ENCODE measurements around the gene SHC4. TPM values are rescaled to one million over a fixed set of nuclear protein-coding genes. Genes with fewer than 3 reads are reported as not detected.

Gene SHC4
- total RNA-seq, 1 experiment from 2014 or later, result 10.9 TPM

DNA sequence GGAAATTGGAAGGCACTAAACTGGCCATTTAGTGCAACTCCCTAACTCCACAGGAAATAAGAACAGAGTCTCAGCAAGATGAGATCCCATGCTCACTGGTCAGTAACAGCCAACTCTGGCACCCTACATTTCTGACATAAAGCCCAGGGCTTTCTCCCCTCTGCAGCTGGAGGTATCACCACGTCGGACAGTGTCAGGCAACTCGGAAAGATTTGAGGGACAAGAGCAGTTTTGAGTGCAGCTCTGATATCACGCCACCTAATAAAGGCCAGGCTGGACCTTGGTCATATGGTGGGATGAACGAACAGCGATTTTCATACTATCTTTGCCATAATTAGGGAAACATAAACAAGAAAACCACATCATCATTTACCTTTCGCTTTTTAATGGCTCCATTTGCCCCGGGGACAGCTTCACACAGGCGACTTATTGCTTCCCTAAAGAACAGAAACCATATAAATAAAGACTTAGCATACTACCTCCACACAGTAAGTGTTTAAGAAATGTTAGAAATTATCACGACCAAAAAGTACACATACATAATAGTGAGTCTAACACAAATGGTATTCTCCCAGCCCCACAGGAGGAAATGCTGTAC, 73.2 kb downstream of the SHC4 start:
- DNase-seq (ENCODE audit: extremely low read depth, low read depth), result no peak

DNA sequence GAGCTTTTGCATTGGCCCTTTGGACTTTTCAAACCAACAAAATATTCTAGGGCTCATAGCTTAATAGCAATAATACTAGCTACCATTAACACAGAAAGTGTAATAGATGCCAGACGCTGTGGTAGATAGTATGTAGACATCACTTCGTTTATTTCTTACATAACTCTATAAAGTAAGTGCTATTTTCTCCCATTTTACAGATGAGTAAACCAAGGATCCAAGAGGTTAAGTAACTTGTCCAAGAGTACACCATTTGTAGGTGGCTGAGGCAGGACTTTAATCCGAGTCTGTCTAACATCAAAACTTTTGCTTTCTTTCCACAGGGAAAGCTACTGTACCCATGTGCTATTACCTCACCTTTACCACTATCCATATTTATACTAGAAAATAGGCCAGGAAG, 73.8 kb downstream of the SHC4 start:
- no peak for DNase-seq (ENCODE audit: extremely low read depth, low read depth)

DNA sequence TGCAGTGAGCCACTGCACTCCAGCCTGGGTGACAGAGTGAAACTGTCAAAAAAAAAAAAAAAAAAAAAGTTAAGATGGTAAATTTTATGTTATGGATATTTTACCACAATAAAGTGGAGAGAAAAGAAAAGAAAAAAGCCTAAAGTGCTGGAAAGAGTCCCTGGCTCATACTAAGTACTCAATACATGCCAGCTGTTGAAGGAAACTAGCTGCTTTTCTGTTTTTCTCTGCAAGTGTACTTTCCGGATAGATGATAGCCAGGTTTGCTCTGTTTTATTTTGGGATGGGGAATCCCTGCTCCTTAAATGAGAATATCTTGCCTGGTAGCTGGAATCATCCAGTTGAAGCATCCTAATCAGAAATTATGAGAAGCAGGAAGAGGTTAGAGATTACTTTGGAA, 74.9 kb downstream of the SHC4 start:
- no peak for DNase-seq (ENCODE audit: extremely low read depth, low read depth)

DNA sequence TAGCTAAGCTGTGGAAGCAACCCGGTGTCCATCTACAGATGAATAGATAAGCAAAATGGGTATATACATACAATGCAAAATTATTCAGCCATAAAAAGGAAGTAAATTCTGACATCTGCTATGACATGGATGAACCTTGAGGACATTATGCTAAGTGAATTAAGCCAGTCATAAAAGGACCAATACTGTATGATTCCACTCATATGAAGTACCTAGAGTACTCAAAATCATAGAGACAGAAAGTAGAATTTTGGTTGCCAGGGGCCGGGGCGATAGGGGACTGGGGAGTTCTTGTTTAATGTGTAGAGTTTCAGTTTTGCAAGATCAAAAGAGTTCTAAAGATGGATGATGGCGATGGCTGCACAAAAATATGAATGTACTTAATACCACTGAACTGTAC, 75.5 kb downstream of the SHC4 start:
- DNase-seq (ENCODE audit: extremely low read depth, low read depth), result no peak

DNA sequence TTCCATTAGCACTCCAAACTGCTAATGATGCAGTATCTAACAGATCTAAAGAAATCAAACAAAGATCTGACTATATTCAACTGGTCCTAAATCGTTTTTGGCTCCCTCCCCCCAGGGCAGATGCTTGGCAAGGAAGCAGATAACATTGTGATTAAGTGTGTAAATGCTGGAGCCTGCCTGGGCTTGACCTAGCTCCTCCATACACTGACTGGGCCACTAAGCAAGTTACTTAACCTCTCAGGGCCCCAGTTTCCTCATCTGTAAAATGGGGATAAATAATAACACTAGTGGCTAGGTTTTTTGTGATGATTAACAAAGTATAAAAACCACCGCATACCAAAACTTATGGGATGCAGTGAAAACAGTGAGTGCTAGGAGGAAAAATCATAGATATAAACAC, 76.6 kb downstream of the SHC4 start:
- no peak for DNase-seq (ENCODE audit: extremely low read depth, low read depth)

DNA sequence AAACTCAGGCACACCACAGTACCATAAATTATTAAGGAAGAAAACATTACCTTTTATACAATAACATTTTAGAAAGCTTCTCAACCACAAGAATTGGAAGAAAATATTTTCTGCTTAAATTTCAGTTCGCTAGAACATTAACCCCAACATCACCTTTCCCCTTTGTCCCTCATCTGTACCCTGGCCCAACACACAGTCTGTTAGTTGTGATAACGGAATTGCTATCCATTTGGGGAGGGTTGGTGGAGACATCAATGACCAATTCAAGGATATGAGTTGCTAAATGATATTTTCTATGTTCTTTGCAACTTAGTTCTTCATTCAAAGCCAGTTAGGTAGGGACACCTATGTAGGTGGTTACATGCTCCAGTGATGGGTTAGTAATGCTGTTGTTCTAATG, 80.0 kb downstream of the SHC4 start:
- DNase-seq (ENCODE audit: extremely low read depth, low read depth), result no peak

DNA sequence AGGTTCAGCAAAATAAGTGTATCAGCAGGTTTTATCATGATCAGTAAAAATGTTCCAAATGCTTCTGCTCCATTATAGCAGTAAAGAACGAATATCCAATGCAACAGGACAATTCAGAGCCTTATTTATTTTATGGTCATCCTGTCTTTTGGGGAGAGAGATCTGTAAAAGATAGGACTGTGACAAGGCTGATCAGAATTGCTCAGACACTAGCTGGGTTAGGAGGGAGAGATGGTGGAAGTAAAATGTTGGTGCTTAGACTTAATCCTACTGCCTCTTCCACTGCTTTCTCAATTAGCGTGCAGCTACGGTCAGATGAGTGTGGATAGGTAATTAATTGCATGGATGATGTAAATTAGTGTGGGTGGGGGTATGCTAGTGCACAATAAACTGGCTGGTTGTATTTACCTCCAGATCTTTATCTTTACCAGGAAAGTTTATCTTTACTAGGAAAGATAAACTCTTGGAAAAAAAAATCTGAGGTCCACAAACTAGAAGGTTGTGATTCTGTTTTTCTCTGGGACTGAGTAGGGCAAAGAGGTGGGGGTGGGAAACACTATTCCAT, 83.6 kb downstream of the SHC4 start:
- DNase-seq (ENCODE audit: extremely low read depth, low read depth), result no peak

DNA sequence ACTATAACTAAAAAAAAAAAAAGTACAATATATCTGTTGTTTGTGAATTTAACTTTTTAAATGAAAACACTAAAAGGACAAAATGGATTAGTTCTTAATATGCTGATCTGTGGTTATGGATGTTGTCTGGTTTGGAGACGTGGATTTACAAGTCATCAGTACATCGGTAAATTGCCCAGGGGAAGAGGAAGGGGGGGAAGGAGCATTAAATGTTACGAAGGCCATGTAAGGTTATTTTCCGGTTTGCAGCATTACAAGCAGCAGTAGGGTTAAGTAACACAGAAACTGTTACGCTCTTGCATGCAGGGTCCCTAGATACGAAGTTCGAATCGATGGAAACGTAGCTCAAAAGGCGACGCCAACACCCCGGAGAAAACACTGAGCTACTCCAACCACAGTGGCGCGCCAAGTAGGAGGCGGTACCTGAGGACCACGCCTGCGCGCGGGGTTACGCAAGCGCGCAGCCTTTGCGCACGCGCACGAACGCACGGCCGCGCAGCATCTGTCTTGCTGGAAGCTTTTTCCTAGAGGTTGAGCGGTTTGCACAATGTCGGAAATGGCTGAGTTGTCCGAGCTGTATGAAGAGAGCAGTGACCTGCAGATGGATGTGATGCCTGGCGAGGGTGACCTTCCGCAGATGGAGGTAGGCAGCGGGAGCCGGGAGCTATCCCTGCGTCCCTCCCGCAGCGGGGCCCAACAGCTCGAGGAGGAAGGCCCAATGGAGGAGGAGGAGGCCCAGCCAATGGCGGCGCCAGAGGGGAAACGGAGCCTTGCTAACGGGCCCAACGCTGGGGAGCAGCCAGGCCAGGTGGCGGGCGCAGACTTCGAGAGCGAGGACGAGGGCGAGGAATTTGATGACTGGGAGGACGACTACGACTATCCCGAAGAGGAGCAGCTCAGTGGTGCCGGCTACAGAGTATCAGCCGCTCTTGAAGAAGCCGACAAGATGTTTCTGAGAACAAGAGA, 85.8 kb downstream of the SHC4 start, which contains the start of gene EID1:
TSS of gene EID1 (plus strand) at position 505 of the 966 bp plus-strand sequence. CDS start at position 548, 43 bp downstream.
- peak; percentile 88 for DNase-seq (ENCODE audit: extremely low read depth, low read depth)

DNA sequence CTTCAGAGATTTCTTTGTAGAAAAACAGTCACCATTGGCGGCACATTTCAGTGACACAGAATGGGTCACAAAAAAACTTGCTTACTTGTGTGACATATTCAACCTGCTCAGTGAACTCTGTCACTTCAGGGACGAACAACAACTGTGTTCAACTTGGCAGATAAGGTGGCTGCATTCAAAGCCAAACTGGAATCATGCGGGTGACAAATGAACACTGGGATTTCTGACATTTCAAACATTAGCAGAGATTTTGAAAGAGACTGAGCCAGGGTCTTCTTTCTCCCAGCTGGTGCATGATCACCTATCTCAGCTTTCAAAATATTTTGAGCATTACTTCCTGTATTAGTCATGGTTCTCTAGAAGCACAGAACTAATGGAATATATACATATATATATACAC, 87.7 kb downstream of the SHC4 start:
- no peak for DNase-seq (ENCODE audit: extremely low read depth, low read depth)

DNA sequence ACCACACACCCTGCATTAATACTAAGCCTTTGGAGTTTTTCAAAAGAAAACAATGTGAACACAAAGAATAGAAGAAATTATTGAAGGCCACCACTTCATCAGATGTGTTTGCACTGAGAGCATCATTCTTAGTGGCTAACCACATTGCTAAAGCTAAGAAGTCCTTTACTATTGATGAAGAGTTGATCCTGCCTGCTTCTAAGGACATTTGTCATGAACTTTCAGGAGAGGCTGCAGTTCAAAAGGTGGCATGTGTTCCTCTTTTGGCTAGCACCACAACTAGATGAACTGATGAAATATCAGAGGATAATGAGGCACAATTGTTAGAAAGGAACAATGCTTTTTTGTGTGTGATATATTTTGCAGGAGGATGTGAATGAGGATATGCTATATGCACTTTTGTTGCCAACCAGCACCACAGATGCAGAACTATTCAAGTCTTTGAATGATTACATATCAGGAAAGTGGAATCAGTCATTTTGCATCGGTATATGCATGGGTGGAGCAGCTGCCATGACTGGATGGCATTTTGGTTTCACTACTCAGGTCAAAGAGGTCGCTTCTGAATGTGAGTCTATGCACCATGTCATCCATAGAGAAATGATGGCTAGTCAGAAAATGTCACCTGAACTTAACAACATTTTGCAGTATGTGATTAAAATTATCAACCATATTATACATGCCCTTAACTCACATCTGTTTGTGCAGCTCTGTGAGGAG, 88.3 kb downstream of the SHC4 start:
- no peak for DNase-seq (ENCODE audit: extremely low read depth, low read depth)

DNA sequence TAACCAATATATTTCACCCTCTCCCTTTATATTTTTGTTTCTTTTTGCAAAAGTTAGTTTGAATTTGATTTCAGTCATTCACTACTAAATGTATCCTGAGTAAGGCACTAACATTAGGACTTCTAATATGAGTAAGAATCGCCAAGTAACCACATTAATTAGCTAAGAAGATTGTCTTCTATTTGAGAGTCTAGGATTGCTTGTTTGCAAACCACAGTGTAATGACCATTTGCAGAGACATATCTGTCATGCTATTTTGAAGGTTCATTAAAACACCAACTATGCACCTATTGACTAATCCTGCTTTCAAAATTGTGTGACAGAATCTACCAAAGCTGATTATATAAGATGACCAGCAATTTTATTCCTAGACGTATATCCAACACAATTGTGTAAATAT, 91.1 kb downstream of the SHC4 start:
- no peak for DNase-seq (ENCODE audit: extremely low read depth, low read depth)

DNA sequence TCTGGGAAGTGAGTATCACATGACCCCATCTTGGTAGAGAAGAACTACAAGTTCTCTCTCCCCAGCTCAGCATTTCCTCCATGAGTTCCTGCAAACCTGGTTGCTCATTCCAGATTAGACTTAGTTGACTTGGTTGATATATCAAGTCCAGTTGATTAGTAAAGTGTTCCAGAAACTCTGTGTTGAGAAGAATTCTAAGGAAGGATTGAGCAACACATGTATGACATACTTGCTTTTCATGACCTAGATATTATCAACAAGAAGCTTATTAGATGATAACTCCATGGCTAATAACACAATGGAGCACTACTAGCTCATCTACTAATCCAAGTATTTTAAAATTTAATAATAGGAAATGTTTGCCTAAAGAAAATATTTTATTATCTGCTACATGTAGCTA, 92.2 kb downstream of the SHC4 start:
- DNase-seq (ENCODE audit: extremely low read depth, low read depth), result no peak

DNA sequence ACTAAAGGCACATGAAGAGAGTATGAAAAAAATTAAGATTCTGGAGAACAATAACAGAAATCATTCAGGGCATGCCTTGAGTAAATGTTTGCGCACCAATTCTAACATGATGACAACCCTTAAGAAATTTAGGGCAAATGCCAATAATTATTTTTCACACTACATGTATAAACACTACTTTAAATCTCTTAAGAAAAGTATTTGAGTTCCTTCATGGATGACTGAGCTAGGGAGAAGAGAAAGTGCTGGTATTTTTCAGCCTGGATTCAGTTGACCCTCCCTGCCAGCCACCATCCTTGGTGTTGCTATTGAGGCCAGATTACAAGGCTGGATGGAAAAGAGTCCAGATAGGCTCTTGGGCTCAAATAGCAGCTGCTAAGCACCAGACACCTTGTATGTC, 93.8 kb downstream of the SHC4 start:
- DNase-seq (ENCODE audit: extremely low read depth, low read depth), result no peak

DNA sequence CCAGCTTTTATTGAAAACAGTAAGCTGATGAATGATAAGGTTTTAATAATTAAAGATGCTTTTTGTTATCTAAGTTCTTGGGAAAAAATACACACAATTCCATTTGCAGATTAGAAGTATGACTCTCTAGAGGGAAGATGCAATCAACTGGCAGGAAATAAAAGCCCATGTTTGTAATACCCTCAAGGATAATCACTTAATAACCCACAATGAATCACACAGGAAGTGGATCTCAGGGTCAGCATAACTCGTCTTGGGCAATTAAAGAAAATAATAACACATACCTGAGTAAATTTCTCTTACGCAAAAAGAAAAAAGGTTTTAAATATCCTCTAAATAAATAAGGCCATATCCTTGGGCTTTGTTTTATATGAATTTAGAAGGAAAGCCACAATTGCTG, 95.2 kb downstream of the SHC4 start:
- DNase-seq (ENCODE audit: extremely low read depth, low read depth), result peak; percentile 89

DNA sequence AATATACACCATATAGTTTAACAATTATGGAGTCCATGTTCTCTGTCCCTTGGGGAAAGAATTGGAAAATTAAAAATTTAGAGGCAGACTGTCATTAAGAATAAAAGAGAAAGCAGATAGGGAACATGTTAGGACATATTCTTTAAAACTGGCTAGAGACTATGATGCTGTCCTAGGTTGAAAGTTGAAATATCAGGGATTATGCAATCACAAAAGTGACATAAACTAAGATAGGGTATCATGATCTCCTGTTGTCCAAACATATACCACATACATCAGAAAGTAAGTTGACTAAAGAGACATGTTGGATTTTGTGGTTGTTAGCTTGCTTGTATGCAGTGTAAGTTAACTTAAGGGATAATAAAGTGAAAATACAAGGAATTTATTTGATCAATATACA, 95.7 kb downstream of the SHC4 start:
- DNase-seq (ENCODE audit: extremely low read depth, low read depth), result peak; percentile 70

DNA sequence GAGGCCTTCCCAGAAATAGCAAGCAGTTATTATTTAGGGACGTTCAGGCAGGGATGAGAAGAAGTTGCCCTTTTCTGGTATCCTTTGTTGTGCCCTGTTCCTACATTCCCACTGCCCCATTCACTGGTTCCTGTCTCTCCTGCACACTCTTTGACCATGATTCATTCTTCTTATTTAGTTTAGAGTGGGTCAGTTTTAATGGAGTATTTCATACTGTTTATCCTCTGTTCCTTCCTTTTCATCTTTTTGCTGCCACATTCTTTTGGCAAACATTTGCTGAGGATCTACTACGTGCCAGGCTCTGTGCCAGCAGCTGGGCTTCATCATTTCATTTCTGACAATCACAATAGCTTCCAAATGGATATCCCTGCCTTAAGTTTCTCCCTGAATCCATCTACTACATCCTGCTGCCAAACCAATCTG, 97.6 kb downstream of the SHC4 start:
- DNase-seq (ENCODE audit: extremely low read depth, low read depth), result peak; percentile 80

DNA sequence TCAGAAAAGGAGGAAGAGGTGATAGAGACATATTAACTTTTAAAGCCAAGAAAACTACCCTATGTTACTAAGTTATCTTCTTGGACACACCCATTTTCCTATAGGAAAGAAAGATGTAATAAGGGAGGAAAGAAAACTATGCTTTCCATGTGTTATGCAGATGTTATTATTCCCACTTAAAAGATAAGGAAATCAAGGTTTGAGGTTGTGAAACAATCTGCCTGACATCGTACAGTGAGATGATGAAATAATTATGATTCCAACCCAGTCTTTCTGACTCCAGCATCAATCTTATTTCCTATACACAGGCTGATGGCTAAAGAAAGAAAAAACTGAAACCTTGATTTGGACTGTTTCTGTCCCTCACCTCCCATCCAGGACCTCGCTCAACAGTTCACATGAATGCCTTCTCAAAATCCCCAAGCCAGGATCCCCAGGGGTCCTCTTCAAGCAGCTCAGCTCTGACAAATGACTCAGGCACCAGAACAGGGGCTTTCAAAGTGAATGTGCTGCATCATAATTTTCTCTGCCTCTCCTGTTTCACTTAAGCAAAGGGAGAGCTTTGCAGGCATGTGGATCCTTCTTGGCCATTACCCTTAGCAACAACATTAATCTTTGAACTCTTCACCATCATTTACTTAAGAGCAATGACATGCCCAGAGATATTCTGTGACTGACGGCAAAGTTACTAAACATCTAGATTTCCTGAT, 98.2 kb downstream of the SHC4 start:
- DNase-seq (ENCODE audit: extremely low read depth, low read depth), result peak; percentile 76

DNA sequence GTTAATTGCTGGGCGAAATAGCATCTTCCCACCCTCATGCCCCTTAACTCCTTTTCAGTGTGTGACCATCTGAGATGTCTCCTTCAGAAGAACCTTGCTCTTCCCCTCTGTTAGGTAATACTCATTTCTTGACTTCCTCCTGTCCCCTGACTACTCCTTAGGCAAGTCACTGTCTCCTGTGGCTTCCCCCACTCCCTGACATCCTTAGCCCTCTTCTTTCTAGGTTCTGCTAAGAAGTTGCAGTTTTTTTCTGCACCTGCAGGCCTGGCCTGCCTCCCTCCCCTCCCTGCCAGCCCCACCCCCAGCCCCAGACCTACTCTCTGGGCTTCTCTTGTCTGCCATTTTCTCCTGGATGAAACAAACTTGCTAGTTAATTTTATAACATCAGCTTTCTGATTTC, 101.0 kb downstream of the SHC4 start:
- DNase-seq (ENCODE audit: extremely low read depth, low read depth), result no peak

DNA sequence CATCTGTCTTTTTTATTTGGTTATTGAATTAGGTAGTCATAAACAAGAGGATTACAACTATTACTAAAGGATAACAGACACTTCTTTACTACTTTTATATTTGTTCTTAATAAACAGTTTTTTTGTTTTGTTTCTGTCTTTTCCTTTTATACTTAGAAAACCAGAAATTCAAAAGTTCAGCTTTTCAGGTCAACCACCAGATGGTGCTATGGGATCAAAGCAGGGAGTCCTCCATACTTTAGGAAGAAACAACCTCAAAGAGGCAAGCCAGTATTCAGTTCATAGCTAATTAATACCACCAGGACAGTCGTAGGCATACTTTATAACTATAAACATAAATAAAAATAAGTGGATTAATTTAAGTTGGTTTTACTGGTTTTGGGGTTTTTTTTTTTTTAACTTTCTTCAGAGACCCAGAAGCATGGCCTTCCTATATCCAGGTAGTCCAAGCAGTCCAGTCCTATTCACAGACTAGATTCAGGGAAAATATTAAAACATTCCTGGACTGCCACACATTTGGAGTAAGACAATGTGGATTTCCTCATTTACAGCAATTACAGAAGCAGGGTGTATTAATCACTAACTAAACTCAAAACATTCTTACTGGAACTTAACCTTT, 101.8 kb downstream of the SHC4 start:
- no peak for DNase-seq (ENCODE audit: extremely low read depth, low read depth)

DNA sequence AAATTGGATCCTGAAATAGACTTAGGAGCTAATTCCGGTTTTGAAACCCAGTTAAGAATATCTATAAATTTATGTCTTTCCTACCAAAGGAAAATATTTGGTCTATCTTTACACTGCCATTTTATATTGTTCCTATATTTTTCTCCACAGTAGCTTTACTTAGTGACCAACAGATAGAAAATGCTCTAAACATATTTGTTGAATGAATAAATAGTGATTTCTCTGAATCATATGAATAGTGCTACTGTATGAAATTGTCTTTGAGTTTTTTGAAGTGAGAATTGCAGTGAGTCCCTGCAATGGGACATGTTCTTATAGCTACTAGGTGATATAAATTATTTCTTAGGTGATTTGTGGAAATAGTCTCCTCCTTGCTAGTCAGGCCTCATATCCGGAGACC, 104.3 kb downstream of the SHC4 start:
- DNase-seq (ENCODE audit: extremely low read depth, low read depth), result no peak

Data from NCI-H460 (cell line).